Nephron (organoid): Measurements from ENCODE around the gene FOSL2.

Experiments used
- H3K27ac Mint-ChIP-seq, 3 experiments: 2 replicates each; pipeline ENCODE4 v1.8.0; 2020; ENCODE audit warnings: mixed read lengths in 3 of 3, mild to moderate bottlenecking in 2 of 3, moderate library complexity in 1 of 3
- H3K27me3 Mint-ChIP-seq: 2 replicates; pipeline ENCODE4 v1.8.0; 2021; ENCODE audit warnings: low read depth, mild to moderate bottlenecking, moderate library complexity, mixed read lengths
- H3K36me3 Mint-ChIP-seq: 2 replicates; pipeline ENCODE4 v1.8.0; 2020; ENCODE audit warnings: low read depth, mixed read lengths
- H3K4me1 Mint-ChIP-seq: 2 replicates; pipeline ENCODE4 v1.8.0; 2020; ENCODE audit warnings: mixed read lengths
- H3K4me3 Mint-ChIP-seq, 3 experiments: 2 replicates each; pipeline ENCODE4 v1.8.0; 2020; ENCODE audit warnings: mild to moderate bottlenecking in 3 of 3, mixed read lengths in 3 of 3, moderate library complexity in 2 of 3
- H3K9me3 Mint-ChIP-seq: 2 replicates; pipeline ENCODE4 v1.8.0; 2020; ENCODE audit warnings: mixed read lengths
- TF ChIP-seq, protein P1 (sequence below), 3 experiments: fragments of 200-600 bp; sonication (generic); IDR thresholded peaks; one replicate each; pipeline ENCODE4 v1.5.0; 2021; ENCODE audit warnings: antibody characterized with exemption in 3 of 3; ENCODE audit not compliant: unreplicated experiment in 3 of 3

Gene FOSL2

DNA sequence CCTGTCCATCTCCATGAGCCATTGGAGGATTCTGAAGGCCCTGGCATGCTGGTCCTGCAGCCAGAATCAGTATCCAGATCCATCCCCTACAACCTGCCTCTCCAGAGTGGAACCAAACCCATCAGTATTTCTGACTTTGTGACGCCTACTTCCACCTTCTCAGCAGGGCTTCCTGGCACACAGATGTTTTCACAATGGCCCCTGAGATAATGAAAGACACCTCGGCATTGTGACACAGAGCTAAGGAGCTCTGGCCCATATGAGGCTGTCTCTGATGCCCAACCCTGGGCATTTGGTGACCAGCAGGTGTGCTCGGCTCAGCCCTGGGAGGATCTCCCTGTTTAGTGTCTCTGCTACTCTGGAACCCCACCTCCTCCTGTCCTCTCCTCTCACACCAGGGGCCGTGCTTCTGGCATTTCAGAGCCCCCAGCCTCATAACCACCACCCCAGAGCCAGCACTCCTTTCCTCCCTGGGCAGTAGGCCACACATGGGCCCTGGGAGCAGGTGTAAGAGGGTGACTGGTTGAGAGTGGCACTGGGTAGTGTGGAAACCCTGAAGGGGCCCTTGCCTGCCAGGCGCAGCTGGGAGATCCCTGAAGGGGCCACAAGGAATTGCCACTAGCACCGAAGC is 38.2 kb downstream of the FOSL2 start:
- H3K36me3 Mint-ChIP-seq, result no peaks in the 10 kb centered on the region
- TF ChIP-seq, protein P1, sequence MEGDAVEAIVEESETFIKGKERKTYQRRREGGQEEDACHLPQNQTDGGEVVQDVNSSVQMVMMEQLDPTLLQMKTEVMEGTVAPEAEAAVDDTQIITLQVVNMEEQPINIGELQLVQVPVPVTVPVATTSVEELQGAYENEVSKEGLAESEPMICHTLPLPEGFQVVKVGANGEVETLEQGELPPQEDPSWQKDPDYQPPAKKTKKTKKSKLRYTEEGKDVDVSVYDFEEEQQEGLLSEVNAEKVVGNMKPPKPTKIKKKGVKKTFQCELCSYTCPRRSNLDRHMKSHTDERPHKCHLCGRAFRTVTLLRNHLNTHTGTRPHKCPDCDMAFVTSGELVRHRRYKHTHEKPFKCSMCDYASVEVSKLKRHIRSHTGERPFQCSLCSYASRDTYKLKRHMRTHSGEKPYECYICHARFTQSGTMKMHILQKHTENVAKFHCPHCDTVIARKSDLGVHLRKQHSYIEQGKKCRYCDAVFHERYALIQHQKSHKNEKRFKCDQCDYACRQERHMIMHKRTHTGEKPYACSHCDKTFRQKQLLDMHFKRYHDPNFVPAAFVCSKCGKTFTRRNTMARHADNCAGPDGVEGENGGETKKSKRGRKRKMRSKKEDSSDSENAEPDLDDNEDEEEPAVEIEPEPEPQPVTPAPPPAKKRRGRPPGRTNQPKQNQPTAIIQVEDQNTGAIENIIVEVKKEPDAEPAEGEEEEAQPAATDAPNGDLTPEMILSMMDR (IDR thresholded peaks at IDR 0.05; ENCODE audit: unreplicated experiment in 3 of 3), result no peak
- peaks cover 14% of the 10 kb centered on the region for H3K9me3 Mint-ChIP-seq
- no peak overlapping the region for H3K27ac Mint-ChIP-seq
- H3K4me3 Mint-ChIP-seq, result no peak overlapping the region
- H3K4me1 Mint-ChIP-seq, result peaks cover 11% of the 10 kb centered on the region
- no peaks in the 10 kb centered on the region for H3K27me3 Mint-ChIP-seq

DNA sequence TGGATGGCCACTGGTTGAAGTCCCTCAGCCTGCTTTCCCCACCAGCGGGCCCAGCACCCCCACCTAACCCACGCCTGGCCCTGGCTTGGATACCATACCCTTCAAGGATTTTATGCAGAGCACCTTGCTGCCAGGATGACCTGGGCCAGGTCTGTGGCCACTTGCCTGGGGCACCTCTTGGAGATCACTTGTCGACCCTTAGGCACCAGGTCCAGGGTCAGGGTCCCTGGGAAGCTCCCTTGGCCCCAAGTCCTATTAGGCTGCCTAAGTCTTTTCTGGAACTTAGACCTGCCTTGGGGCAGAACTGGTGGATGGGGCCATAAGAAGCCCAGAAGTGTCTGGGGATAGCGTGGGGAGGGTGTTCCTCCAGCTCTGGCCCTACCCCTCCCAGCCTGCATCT is 39.1 kb downstream of the FOSL2 start:
- Mint-ChIP-seq H3K4me1 (peaks cover 14% of the 10 kb centered on the region), H3K9me3 (peaks cover 14% of the 10 kb centered on the region), H3K4me3 (no peak overlapping the region), H3K27me3 (no peaks in the 10 kb centered on the region), H3K27ac (no peak overlapping the region), H3K36me3 (no peaks in the 10 kb centered on the region)
- TF ChIP-seq, protein P1 (IDR thresholded peaks at IDR 0.05; ENCODE audit: unreplicated experiment in 3 of 3), result no peak

DNA sequence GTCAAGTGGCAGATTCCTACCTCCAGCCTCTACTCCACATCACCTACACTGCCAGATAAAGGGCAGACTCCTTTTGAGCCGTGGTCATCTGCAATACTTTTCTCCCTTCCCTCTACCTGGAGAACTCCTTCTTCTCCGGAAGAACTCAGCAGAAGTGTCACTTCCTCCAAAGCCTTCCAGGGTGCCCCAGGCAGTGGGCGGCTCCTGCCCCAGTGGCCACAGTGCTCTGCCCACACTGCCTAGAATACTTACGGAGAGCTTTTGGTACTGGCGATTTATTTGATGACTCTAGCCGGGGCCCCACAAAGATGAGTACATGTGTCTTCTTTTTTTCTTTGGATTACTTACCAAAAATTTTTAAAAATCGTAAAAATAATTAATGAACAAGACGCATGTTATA is 39.7 kb downstream of the FOSL2 start:
- Mint-ChIP-seq H3K4me1 (peaks cover 14% of the 10 kb centered on the region), H3K27me3 (no peaks in the 10 kb centered on the region), H3K9me3 (peaks cover 14% of the 10 kb centered on the region), H3K27ac (no peak overlapping the region), H3K4me3 (no peak overlapping the region), H3K36me3 (no peaks in the 10 kb centered on the region)
- TF ChIP-seq, protein P1 (IDR thresholded peaks at IDR 0.05; ENCODE audit: unreplicated experiment in 3 of 3), result no peak

DNA sequence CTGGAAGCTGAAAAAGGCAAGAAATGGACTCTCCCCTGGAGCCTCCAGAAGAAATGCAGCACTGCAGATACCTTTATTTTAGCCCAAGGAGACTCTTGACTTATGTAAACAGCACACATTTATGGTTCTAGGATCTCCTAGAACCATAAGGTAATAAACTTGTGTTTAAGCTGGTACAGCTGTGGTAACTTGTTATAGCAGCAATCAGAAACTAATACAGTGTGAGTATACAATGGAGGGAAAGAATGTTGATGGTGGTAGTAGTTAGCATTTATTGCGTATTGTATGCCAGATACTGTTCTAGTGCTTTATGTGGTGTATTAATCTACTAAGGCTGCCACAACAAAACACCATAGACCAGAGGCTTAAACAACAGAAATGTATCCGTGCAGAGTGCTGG is 40.6 kb downstream of the FOSL2 start:
- TF ChIP-seq, protein P1 (IDR thresholded peaks at IDR 0.05; ENCODE audit: unreplicated experiment in 3 of 3), result no peak
- H3K27ac Mint-ChIP-seq, result no peak overlapping the region
- H3K36me3 Mint-ChIP-seq, result no peaks in the 10 kb centered on the region
- no peak overlapping the region for H3K4me3 Mint-ChIP-seq
- peaks cover 14% of the 10 kb centered on the region for H3K4me1 Mint-ChIP-seq
- peaks cover 14% of the 10 kb centered on the region for H3K9me3 Mint-ChIP-seq
- H3K27me3 Mint-ChIP-seq, result no peaks in the 10 kb centered on the region

DNA sequence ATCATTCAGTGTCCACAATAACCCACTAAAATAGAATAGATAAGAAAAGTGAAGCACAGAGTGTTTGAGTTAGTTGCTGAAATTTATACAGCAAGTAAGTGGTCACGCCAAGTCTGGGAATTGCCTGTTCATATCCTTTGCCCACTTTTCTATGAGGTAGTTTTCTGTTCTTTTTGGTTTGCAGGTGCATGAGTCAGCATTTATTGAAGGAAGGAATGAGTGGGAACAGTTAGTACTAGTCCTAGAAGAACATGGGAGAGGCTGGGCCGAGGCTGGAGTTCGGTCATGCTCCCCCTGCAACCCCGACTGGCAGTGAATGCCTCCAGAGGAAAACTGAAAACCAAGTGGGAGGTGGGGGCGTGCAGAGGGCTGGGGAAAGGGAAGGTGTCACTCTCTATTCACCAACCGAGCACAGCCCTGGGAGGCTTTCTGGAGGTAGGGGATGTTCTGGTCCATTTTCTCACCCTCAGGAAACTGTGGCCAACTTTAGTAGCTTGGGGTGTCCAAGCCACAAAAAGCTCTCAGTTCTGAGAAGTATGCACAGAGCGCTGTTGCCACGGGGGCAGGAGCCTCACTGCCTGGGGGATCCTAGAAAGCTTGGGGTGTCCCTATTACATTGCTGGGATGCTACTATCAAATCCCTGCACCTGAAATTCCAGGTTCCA is 41.4 kb downstream of the FOSL2 start:
- H3K27me3 Mint-ChIP-seq, result no peaks in the 10 kb centered on the region
- H3K27ac Mint-ChIP-seq, result no peak overlapping the region
- peaks cover 17% of the 10 kb centered on the region for H3K4me1 Mint-ChIP-seq
- no peak overlapping the region for H3K4me3 Mint-ChIP-seq
- TF ChIP-seq, protein P1 (IDR thresholded peaks at IDR 0.05; ENCODE audit: unreplicated experiment in 3 of 3), result no peak
- H3K36me3 Mint-ChIP-seq, result no peaks in the 10 kb centered on the region
- H3K9me3 Mint-ChIP-seq, result peaks cover 14% of the 10 kb centered on the region

DNA sequence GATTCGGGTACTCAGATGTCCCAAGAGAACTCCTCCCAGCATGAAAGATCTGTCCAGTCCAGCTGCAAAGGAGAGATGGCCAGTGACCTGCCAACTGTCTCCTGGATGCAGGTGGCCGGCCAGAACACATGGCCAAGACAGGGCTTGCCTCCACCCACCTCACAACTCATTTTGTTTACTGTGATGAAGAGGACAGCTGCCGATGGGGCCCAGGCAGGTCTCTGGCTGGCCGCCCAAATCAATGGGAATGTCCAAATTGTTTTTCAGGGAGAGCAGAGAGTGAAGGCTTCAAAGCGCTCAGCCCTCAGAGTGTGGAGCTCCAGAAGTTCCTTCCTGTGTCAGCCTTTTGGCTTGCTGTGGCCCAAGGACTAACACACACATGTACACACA is 41.9 kb downstream of the FOSL2 start:
- Mint-ChIP-seq H3K27me3 (no peaks in the 10 kb centered on the region), H3K4me3 (no peak overlapping the region), H3K9me3 (peaks cover 14% of the 10 kb centered on the region), H3K4me1 (peaks cover 18% of the 10 kb centered on the region), H3K36me3 (no peaks in the 10 kb centered on the region), H3K27ac (peak overlapping the region in 1 of 3 experiments; percentile 43)
- TF ChIP-seq, protein P1 (IDR thresholded peaks at IDR 0.05; ENCODE audit: unreplicated experiment in 3 of 3), result no peak
